Uterus (tissue), 2 donors: Measurements from ENCODE around the gene GAS2L1.

ENCODE experiments used
- POLR2A ChIP-seq, 2 donors: fragments of 450-650 bp; IDR thresholded peaks; one replicate each; pipeline ENCODE4 v1.6.1; 2016; ENCODE audit warnings: antibody characterized with exemption in 2 of 2, mild to moderate bottlenecking in 1 of 2, moderate library complexity in 1 of 2
- TF ChIP-seq, protein P1 (sequence below), 4 experiments: fragments of 200-600 bp in 2 of 4; fragments of 450-650 bp in 2 of 4; sonication (generic) in 2 of 4; IDR thresholded peaks; one replicate each; pipeline ENCODE4 v1.5.1; 2016 to 2019; ENCODE audit warnings: antibody characterized with exemption in 4 of 4, mild to moderate bottlenecking in 2 of 4, moderate library complexity in 1 of 4

- TF ChIP-seq, protein P1, sequence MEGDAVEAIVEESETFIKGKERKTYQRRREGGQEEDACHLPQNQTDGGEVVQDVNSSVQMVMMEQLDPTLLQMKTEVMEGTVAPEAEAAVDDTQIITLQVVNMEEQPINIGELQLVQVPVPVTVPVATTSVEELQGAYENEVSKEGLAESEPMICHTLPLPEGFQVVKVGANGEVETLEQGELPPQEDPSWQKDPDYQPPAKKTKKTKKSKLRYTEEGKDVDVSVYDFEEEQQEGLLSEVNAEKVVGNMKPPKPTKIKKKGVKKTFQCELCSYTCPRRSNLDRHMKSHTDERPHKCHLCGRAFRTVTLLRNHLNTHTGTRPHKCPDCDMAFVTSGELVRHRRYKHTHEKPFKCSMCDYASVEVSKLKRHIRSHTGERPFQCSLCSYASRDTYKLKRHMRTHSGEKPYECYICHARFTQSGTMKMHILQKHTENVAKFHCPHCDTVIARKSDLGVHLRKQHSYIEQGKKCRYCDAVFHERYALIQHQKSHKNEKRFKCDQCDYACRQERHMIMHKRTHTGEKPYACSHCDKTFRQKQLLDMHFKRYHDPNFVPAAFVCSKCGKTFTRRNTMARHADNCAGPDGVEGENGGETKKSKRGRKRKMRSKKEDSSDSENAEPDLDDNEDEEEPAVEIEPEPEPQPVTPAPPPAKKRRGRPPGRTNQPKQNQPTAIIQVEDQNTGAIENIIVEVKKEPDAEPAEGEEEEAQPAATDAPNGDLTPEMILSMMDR (IDR thresholded peaks at IDR 0.05) = no peak
- TF ChIP-seq POLR2A (IDR thresholded peaks at IDR 0.05) = no peak
These were observed 35.3 kb downstream of the GAS2L1 start for GRCh38 chr22:29341849-29342127.
